Mammary epithelial cell (primary cell): ENCODE measurements around the gene DECR2.

ENCODE experiments used
- CTCF ChIP-seq, 2 donors: IDR thresholded peaks in 1 of 2; conservative IDR thresholded peaks in 1 of 2; 2 replicates each; pipeline ENCODE4 v1.5.1; 2011 to 2012; ENCODE audit warnings: inconsistent platforms in 2 of 2, low read length in 2 of 2, mild to moderate bottlenecking in 2 of 2, control low read depth in 1 of 2, low read depth in 1 of 2; ENCODE audit not compliant: insufficient read depth in 1 of 2; ENCODE audit errors: extremely low read depth in 1 of 2
- EZH2 ChIP-seq: IDR thresholded peaks from 2 replicates; pipeline ENCODE4 v1.6.1; 2012; ENCODE audit warnings: low read length, inconsistent platforms, borderline replicate concordance

GRCh38 chr16:455453-455852 is 53.8 kb downstream of the DECR2 start:
- TF ChIP-seq EZH2 (no peak), CTCF (conservative IDR thresholded peaks at IDR 0.05 in 1 of 2, IDR thresholded peaks at IDR 0.05 in 1 of 2; ENCODE audit: extremely low read depth in 1 of 2, insufficient read depth in 1 of 2, low read depth in 1 of 2, low read length in 2 of 2) (no peak)
